Esophagus squamous epithelium (tissue), 5 donors: ENCODE results near the gene AUTS2. TPM values are rescaled to one million over a fixed set of nuclear protein-coding genes. Genes with fewer than 3 reads are reported as not detected.

Experiments used
- DNase-seq: peaks from one replicate; lab custom pipeline; 2025; lab: John Stamatoyannopoulos, UW
- H3K27ac ChIP-seq, 4 donors: fragments of 200-600 bp; sonication (generic); one replicate each; pipeline ENCODE4 v1.5.1; 2016 to 2019; ENCODE audit warnings: mild to moderate bottlenecking in 1 of 4
- H3K27me3 ChIP-seq, 4 donors: fragments of 200-600 bp; sonication (generic); 1 replicate in 3 of 4; 2 replicates in 1 of 4; pipeline versions ENCODE4 v1.5.1 to v1.6.0; 2017 to 2021; ENCODE audit warnings: antibody characterized with exemption in 1 of 4
- H3K36me3 ChIP-seq, 3 donors: fragments of 200-600 bp; sonication (generic); one replicate each; pipeline ENCODE4 v1.5.1; 2016 to 2019
- H3K4me1 ChIP-seq, 3 donors: fragments of 200-600 bp; sonication (generic); one replicate each; pipeline ENCODE4 v1.5.1; 2017 to 2019
- H3K4me3 ChIP-seq, 4 donors: fragments of 200-600 bp; sonication (generic); 1 replicate in 3 of 4; 2 replicates in 1 of 4; pipeline ENCODE4 v1.5.1; 2016 to 2019; ENCODE audit warnings: mild to moderate bottlenecking in 2 of 4, moderate library complexity in 1 of 4
- H3K9me3 ChIP-seq, 3 donors: fragments of 200-600 bp; sonication (generic); one replicate each; pipeline ENCODE4 v1.5.1; 2016 to 2019
- CTCF ChIP-seq, 6 experiments: fragments of 450-650 bp in 4 of 6; fragments of 200-600 bp in 2 of 6; sonication (generic) in 2 of 6; IDR thresholded peaks; one replicate each; pipeline ENCODE4 v1.5.1; 2016 to 2019; ENCODE audit warnings: antibody characterized with exemption in 6 of 6, mild to moderate bottlenecking in 4 of 6, moderate library complexity in 4 of 6
- POLR2A ChIP-seq, 4 donors: fragments of 450-650 bp; IDR thresholded peaks; one replicate each; pipeline ENCODE4 v1.6.1; 2017; ENCODE audit warnings: antibody characterized with exemption in 4 of 4, mild to moderate bottlenecking in 4 of 4, moderate library complexity in 3 of 4
- WGBS, 2 donors: methylation state at CpG; one replicate each; pipeline ENCODE4 v1.1.5; 2018; 5-methylcytosine and 5-hydroxymethylcytosine counted together
- intact Hi-C: fragments of 100-400 bp; cut with DNase I; formaldehyde crosslinking; loops from one replicate; pipeline ENCODE4 v1.15.0; 2022
- total RNA-seq, 4 donors: library from RNA; depleted of rRNA; stranded (reverse); fragments of >200 nt; gene quantifications; one replicate each; pipeline ENCODE4 v1.1.0, GENCODE V29; 2016
- donor health status: DM: yes; HTN: yes; CAD: no.

AUTS2 gene
- total RNA-seq, 4 donors from 2014 or later: 9.5 to 36.2 (median 23.0) TPM

GRCh38 chr7:70120851-70121250, 522.6 kb downstream of the AUTS2 start:
- no peak for DNase-seq
- no peaks in the 10 kb centered on the region for H3K27me3 ChIP-seq
- no peaks in the 10 kb centered on the region for H3K36me3 ChIP-seq
- H3K9me3 ChIP-seq: peaks cover 0 to 12% (median 0%) of the 10 kb centered on the region in 3 donors
- 80 to 96% methylated on average over 1 of the region's 1 CpG for WGBS, 2 donors
- intact Hi-C loops: no loop called here
- no peak overlapping the region for H3K4me3 ChIP-seq
- H3K27ac ChIP-seq: no peak overlapping the region
- no peaks in the 10 kb centered on the region for H3K4me1 ChIP-seq
- no peak for TF ChIP-seq POLR2A (IDR thresholded peaks at IDR 0.05)
- no peak for TF ChIP-seq CTCF (IDR thresholded peaks at IDR 0.05)

- no peak overlapping the region for H3K27ac ChIP-seq
- no peaks in the 10 kb centered on the region for H3K36me3 ChIP-seq
- peaks cover 0 to 27% (median 0%) of the 10 kb centered on the region in 3 donors for H3K4me1 ChIP-seq
- H3K27me3 ChIP-seq: no peaks in the 10 kb centered on the region
- no peaks in the 10 kb centered on the region for H3K9me3 ChIP-seq
- DNase-seq: no peak
- WGBS, 2 donors: 73% methylated on average over 3 of the region's 3 CpGs
- no peak overlapping the region for H3K4me3 ChIP-seq
- intact Hi-C loops: no loop called here
- TF ChIP-seq CTCF (IDR thresholded peaks at IDR 0.05) (no peak), POLR2A (IDR thresholded peaks at IDR 0.05) (no peak)
These were observed 533.5 kb downstream of the AUTS2 start for GRCh38 chr7:70131817-70132216.

- no peaks in the 10 kb centered on the region for H3K27me3 ChIP-seq
- peaks cover 0 to 30% (median 0%) of the 10 kb centered on the region in 3 donors for H3K4me1 ChIP-seq
- H3K36me3 ChIP-seq: no peaks in the 10 kb centered on the region
- no peak overlapping the region for H3K4me3 ChIP-seq
- DNase-seq: no peak
- TF ChIP-seq CTCF (IDR thresholded peaks at IDR 0.05): no peak
- no peak for TF ChIP-seq POLR2A (IDR thresholded peaks at IDR 0.05)
- WGBS, 2 donors: 81 to 82% methylated on average over 11 of the region's 11 CpGs
- intact Hi-C loops: no loop called here
- H3K9me3 ChIP-seq: no peaks in the 10 kb centered on the region
- H3K27ac ChIP-seq: no peak overlapping the region
These were observed 534.1 kb downstream of the AUTS2 start for GRCh38 chr7:70132226-70132851.

- DNase-seq: no peak
- H3K27ac ChIP-seq: no peak overlapping the region
- 62% methylated on average over 1 of the region's 1 CpG for WGBS, 2 donors
- no peaks in the 10 kb centered on the region for H3K27me3 ChIP-seq
- no peaks in the 10 kb centered on the region for H3K36me3 ChIP-seq
- no peak overlapping the region for H3K4me3 ChIP-seq
- TF ChIP-seq POLR2A (IDR thresholded peaks at IDR 0.05) (no peak), CTCF (IDR thresholded peaks at IDR 0.05) (no peak)
- peaks cover 0 to 30% (median 0%) of the 10 kb centered on the region in 3 donors for H3K4me1 ChIP-seq
- intact Hi-C loops: no loop called here
- no peaks in the 10 kb centered on the region for H3K9me3 ChIP-seq
These were observed 534.8 kb downstream of the AUTS2 start for GRCh38 chr7:70132852-70133690.
